Neural cell (in vitro differentiated cells): ENCODE data around the gene PLCB4. TPM values are rescaled to one million over a fixed set of nuclear protein-coding genes. Genes with fewer than 3 reads are reported as not detected.

Experiments
- H2AFZ ChIP-seq: fragments of 200-600, 300-800 bp; sonication (generic), shearing (Covaris generic); 2 replicates; pipeline ENCODE4 v1.6.0; 2014; ENCODE audit warnings: low read depth, mild to moderate bottlenecking, antibody characterized with exemption, low read length, moderate library complexity
- H3F3A ChIP-seq: fragments of 200-600 bp; shearing (Covaris generic); 2 replicates; pipeline ENCODE4 v1.6.1; 2016; ENCODE audit warnings: mild to moderate bottlenecking, moderate library complexity, mixed read lengths, antibody characterized with exemption, low read length; ENCODE audit not compliant: insufficient read depth, poor library complexity, severe bottlenecking
- H3K27ac ChIP-seq: fragments of 200-600, 300-800 bp; sonication (generic), shearing (Covaris generic); 2 replicates; pipeline ENCODE4 v1.5.1; 2014; ENCODE audit warnings: mild to moderate bottlenecking, low read length, moderate library complexity
- H3K27me3 ChIP-seq: fragments of 300-800, 200-600 bp; sonication (generic), shearing (Covaris generic); 2 replicates; pipeline ENCODE4 v1.6.0; 2014; ENCODE audit warnings: mild to moderate bottlenecking, low read depth, low read length, moderate library complexity; ENCODE audit not compliant: insufficient read depth
- H3K36me3 ChIP-seq: fragments of 300-800, 200-600 bp; sonication (generic), shearing (Covaris generic); 2 replicates; pipeline ENCODE4 v1.5.1; 2014; ENCODE audit warnings: mild to moderate bottlenecking, antibody characterized with exemption, low read length, moderate library complexity; ENCODE audit not compliant: insufficient read depth
- H3K4me2 ChIP-seq: fragments of 300-800, 200-600 bp; sonication (generic), shearing (Covaris generic); 2 replicates; pipeline ENCODE4 v1.6.0; 2014; ENCODE audit warnings: mild to moderate bottlenecking, low read length
- H3K4me3 ChIP-seq: fragments of 300-800, 200-600 bp; sonication (generic), shearing (Covaris generic); 2 replicates; pipeline ENCODE4 v1.5.1; 2014; ENCODE audit warnings: mild to moderate bottlenecking, low read length, moderate library complexity
- H3K79me2 ChIP-seq: fragments of 200-600 bp; shearing (Covaris generic); replicated peaks from 2 replicates; pipeline ENCODE4 v1.6.0; 2014; ENCODE audit warnings: mild to moderate bottlenecking, low read length, moderate library complexity; ENCODE audit not compliant: insufficient read depth
- H3K9ac ChIP-seq: fragments of 300-800, 200-600 bp; sonication (generic), shearing (Covaris generic); 2 replicates; pipeline ENCODE4 v1.6.1; 2016; ENCODE audit warnings: mild to moderate bottlenecking, low read length, mixed read lengths
- H3K9me2 ChIP-seq: fragments of 200-600 bp; shearing (Covaris generic); 2 replicates; pipeline ENCODE4 v1.6.1; 2016; ENCODE audit warnings: mild to moderate bottlenecking, low read length, mixed read lengths; ENCODE audit not compliant: insufficient read depth
- H3K9me3 ChIP-seq: fragments of 200-600, 300-800 bp; sonication (generic), shearing (Covaris generic); 2 replicates; pipeline ENCODE4 v1.6.1; 2016; ENCODE audit warnings: mild to moderate bottlenecking, mixed run types, low read length, moderate library complexity, mixed read lengths
- H4K20me1 ChIP-seq: fragments of 200-600 bp; shearing (Covaris generic); 2 replicates; pipeline ENCODE4 v1.6.1; 2016; ENCODE audit warnings: mild to moderate bottlenecking, mixed run types; ENCODE audit not compliant: insufficient read depth
- CTCF ChIP-seq: fragments of 450-650 bp; IDR thresholded peaks from 2 replicates; pipeline ENCODE4 v1.5.1; 2014; ENCODE audit warnings: antibody characterized with exemption, mild to moderate bottlenecking, moderate library complexity; ENCODE audit not compliant: poor library complexity, severe bottlenecking
- EP300 ChIP-seq: fragments of 450-650 bp; conservative IDR thresholded peaks from 2 replicates; pipeline ENCODE4 v1.6.1; 2014; ENCODE audit warnings: antibody characterized with exemption, mild to moderate bottlenecking, moderate library complexity; ENCODE audit not compliant: poor library complexity, severe bottlenecking
- EZH2 ChIP-seq: fragments of 200-600, 300-800 bp; shearing (Covaris generic), sonication (generic); IDR thresholded peaks from 2 replicates; pipeline ENCODE4 v1.6.1; 2014; ENCODE audit warnings: antibody characterized with exemption, low read length, borderline replicate concordance, mild to moderate bottlenecking; ENCODE audit not compliant: insufficient read depth, poor library complexity, severe bottlenecking
- MXI1 ChIP-seq: fragments of 450-650 bp; conservative IDR thresholded peaks from 2 replicates; pipeline ENCODE4 v1.6.1; 2014; ENCODE audit warnings: antibody characterized with exemption, mild to moderate bottlenecking; ENCODE audit not compliant: poor library complexity, severe bottlenecking
- POLR2AphosphoS5 ChIP-seq: IDR thresholded peaks from 2 replicates; pipeline ENCODE4 v1.6.1; 2012
- RAD21 ChIP-seq: fragments of 450-650 bp; conservative IDR thresholded peaks from 2 replicates; pipeline ENCODE4 v1.6.1; 2014; ENCODE audit warnings: antibody characterized with exemption, mild to moderate bottlenecking, moderate library complexity
- REST ChIP-seq: IDR thresholded peaks from 2 replicates; pipeline ENCODE4 v1.6.1; 2012; ENCODE audit warnings: borderline replicate concordance
- SMC3 ChIP-seq: fragments of 450-650 bp; conservative IDR thresholded peaks from 2 replicates; pipeline ENCODE4 v1.6.1; 2014; ENCODE audit warnings: antibody characterized with exemption, mild to moderate bottlenecking, moderate library complexity; ENCODE audit not compliant: poor library complexity
- TAF1 ChIP-seq: IDR thresholded peaks from 2 replicates; pipeline ENCODE4 v1.6.1; 2012; ENCODE audit warnings: low read depth
- polyA plus RNA-seq: library from polyadenylated mRNA; depleted of rRNA; stranded (reverse); fragments of >200 nt; gene quantifications from 2 replicates; pipeline ENCODE4 v1.2.3, GENCODE V29; 2014

Gene PLCB4
- polyA plus RNA-seq, 1 donor from 2014 or later = 13.1 TPM

GRCh38 chr20:9108260-9108659 is 39.4 kb downstream of the PLCB4 start:
- H3K4me2 ChIP-seq = no peak overlapping the region
- H3K4me3 ChIP-seq = no peak overlapping the region
- no peak overlapping the region for H3K9ac ChIP-seq
- no peaks in the 10 kb centered on the region for H3K9me3 ChIP-seq
- no peak overlapping the region for H2AFZ ChIP-seq
- H3K36me3 ChIP-seq = no peaks in the 10 kb centered on the region
- no peaks in the 10 kb centered on the region for H3F3A ChIP-seq
- no peaks in the 10 kb centered on the region for H3K79me2 ChIP-seq
- no peak overlapping the region for H3K27ac ChIP-seq
- no peaks in the 10 kb centered on the region for H3K9me2 ChIP-seq
- TF ChIP-seq CTCF (no peak), EZH2 (no peak), TAF1 (no peak), REST (no peak), EP300 (no peak), RAD21 (no peak), SMC3 (no peak), POLR2AphosphoS5 (no peak), MXI1 (no peak)
- no peaks in the 10 kb centered on the region for H3K27me3 ChIP-seq
- no peaks in the 10 kb centered on the region for H4K20me1 ChIP-seq

- no peaks in the 10 kb centered on the region for H3K27me3 ChIP-seq
- H2AFZ ChIP-seq = no peak overlapping the region
- H4K20me1 ChIP-seq = no peaks in the 10 kb centered on the region
- no peaks in the 10 kb centered on the region for H3K36me3 ChIP-seq
- no peak overlapping the region for H3K4me3 ChIP-seq
- H3K9ac ChIP-seq = no peak overlapping the region
- H3K79me2 ChIP-seq = no peaks in the 10 kb centered on the region
- no peak overlapping the region for H3K27ac ChIP-seq
- H3K4me2 ChIP-seq = no peak overlapping the region
- no peaks in the 10 kb centered on the region for H3F3A ChIP-seq
- no peaks in the 10 kb centered on the region for H3K9me3 ChIP-seq
- no peaks in the 10 kb centered on the region for H3K9me2 ChIP-seq
- TF ChIP-seq REST (no peak), MXI1 (no peak), EP300 (no peak), EZH2 (no peak), CTCF (no peak), TAF1 (no peak), RAD21 (no peak), POLR2AphosphoS5 (no peak), SMC3 (no peak)
Measured at GRCh38 chr20:9109566-9109965, 40.7 kb downstream of the PLCB4 start.
